ENCODE data around the gene KDM2B.

The KDM2B gene

GRCh38 chr12:121379945-121380344, 200.9 kb downstream of the KDM2B start:
- no peak for DNase-seq

All from fibroblast of skin of back (primary cell).